HG02970 (cell line): ENCODE data around the gene IRX4.

Source experiments
- ATAC-seq: cut with Tn5 transposase; IDR thresholded peaks from one replicate; pipeline ENCODE4 v1.9.1; 2021; ENCODE audit warnings: mild to moderate bottlenecking, moderate library complexity, moderate number of reproducible peaks; ENCODE audit not compliant: unreplicated experiment, low FRiP score

Gene IRX4

GRCh38 chr5:1882337-1883119, at the start of gene IRX4:
Gene IRX4, minus strand, starts transcription at chr5:1882925. Its CDS starts 278 bp downstream, at chr5:1882647.
- ATAC-seq: no peak

GRCh38 chr5:1931604-1932231, 49.0 kb upstream of the IRX4 start:
- ATAC-seq: no peak

GRCh38 chr5:1930880-1931603, 48.3 kb upstream of the IRX4 start:
- ATAC-seq: no peak

- ATAC-seq: no peak
Observed at GRCh38 chr5:1930501-1930879, 47.8 kb upstream of the IRX4 start.

GRCh38 chr5:1929108-1929991, 46.6 kb upstream of the IRX4 start:
- no peak for ATAC-seq

- no peak for ATAC-seq
Observed at GRCh38 chr5:1926471-1927341, 44.0 kb upstream of the IRX4 start.

- no peak for ATAC-seq
Observed at GRCh38 chr5:1926071-1926440, 43.3 kb upstream of the IRX4 start.

GRCh38 chr5:1925111-1926070, 42.7 kb upstream of the IRX4 start:
- ATAC-seq: no peak

GRCh38 chr5:1923766-1924165, 41.0 kb upstream of the IRX4 start:
- ATAC-seq: no peak

GRCh38 chr5:1923341-1923740, 40.6 kb upstream of the IRX4 start:
- ATAC-seq: no peak

GRCh38 chr5:1921711-1922110, 39.0 kb upstream of the IRX4 start:
- no peak for ATAC-seq

- ATAC-seq: no peak
Observed at GRCh38 chr5:1919750-1920149, 37.0 kb upstream of the IRX4 start.

- no peak for ATAC-seq
Observed at GRCh38 chr5:1919209-1919566, 36.5 kb upstream of the IRX4 start.

GRCh38 chr5:1918488-1919208, 35.9 kb upstream of the IRX4 start:
- no peak for ATAC-seq

GRCh38 chr5:1917830-1918487, 35.2 kb upstream of the IRX4 start:
- no peak for ATAC-seq

- no peak for ATAC-seq
Observed at GRCh38 chr5:1916041-1917001, 33.6 kb upstream of the IRX4 start.
